GM12873 (cell line): ENCODE data around the gene GTF3C2.

Experiments
- TF ChIP-seq, protein P1 (sequence below): IDR thresholded peaks from 2 replicates; pipeline ENCODE4 v1.5.1; 2012; ENCODE audit warnings: low read depth, mild to moderate bottlenecking, moderate library complexity, low read length, control low read depth; ENCODE audit not compliant: insufficient read depth; ENCODE audit errors: missing control alignments

The GTF3C2 gene

DNA sequence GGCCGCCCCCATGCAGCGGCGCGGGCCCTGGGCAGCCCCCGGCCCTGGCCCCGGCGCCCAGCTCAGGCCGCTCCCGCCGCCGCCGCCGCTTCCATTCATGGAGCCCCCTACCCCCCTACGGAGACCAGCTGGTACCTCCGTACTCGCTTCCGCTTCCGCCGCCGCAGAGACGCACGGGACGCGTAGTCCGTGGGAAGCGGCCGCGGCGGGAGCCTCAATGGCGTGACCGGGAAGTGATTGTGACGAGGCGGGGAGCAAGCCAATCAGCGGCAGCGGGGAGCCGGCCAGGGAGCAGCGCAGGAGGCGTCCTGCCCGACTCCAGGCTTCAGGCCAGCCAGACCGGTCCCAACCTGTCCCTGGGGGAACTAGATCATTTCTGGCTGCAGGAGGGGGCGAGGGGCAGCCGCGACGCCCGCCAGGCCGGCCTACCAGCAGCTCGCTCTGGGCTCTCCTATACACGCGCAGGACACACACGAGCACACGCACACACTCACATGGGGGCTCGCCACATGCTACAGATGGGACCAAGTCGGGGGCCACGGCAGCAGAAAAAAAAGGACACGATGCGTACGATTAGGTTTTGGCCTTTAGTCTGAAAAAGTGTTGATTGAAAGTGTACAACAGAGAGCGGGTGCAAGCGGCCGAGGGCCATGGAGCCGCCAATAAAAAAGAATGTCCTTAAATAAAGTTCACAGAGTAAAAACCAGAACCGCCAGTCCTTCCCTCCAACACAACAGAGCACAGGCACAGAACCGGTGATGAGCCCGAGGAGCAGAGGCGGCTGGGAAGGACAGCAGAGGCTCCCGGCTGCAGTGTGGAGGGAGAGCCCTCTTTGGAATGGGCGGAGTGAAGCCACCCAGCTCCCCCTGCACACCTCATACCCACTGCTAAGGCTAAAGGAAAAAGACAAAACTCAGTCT is 24.3 kb upstream of the GTF3C2 start, which contains the start of gene ZNF513:
Gene ZNF513, minus strand, starts transcription at position 109 of the 920 bp plus-strand sequence. CDS start 208 bp downstream, outside the sequence.
- TF ChIP-seq, protein P1, sequence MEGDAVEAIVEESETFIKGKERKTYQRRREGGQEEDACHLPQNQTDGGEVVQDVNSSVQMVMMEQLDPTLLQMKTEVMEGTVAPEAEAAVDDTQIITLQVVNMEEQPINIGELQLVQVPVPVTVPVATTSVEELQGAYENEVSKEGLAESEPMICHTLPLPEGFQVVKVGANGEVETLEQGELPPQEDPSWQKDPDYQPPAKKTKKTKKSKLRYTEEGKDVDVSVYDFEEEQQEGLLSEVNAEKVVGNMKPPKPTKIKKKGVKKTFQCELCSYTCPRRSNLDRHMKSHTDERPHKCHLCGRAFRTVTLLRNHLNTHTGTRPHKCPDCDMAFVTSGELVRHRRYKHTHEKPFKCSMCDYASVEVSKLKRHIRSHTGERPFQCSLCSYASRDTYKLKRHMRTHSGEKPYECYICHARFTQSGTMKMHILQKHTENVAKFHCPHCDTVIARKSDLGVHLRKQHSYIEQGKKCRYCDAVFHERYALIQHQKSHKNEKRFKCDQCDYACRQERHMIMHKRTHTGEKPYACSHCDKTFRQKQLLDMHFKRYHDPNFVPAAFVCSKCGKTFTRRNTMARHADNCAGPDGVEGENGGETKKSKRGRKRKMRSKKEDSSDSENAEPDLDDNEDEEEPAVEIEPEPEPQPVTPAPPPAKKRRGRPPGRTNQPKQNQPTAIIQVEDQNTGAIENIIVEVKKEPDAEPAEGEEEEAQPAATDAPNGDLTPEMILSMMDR, result no peak

DNA sequence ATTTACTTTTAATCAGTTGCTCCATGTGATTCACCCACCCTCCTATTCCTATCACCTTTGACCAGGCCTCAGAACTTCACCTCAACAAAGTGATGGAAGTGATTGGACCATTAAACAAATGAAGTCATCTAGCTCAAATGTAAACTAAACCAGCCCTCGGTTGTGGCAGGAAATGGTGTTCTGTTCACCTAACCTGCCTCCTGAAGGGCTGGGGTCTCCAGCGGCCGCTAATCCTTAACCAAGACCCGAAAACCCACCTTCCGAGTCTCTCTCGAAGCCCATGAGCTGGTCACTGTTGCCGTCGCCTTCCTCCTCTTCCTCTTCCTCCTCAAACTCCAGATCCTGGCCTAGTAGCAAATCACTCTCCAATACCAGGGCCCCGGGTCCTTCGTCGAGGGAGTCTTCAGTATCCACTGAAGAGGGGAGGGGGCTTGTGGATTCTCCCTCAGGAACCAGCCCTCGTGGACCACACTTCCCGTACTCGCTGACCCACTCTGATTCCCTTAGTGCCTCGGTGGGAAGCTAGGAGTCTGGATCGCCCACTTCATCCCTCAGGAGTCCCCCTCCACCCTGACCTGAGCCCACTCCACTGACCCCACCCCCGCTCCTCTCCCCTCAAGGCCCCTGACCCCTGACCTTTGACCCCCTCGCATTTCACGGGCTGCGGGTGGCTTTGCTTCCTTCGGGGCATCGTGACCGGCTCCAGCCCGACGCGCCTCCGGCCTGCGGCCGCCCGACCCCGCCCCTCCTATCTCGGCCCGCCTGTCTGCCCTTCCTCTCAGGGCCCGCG is 23.5 kb upstream of the GTF3C2 start:
- TF ChIP-seq, protein P1, result no peak

DNA sequence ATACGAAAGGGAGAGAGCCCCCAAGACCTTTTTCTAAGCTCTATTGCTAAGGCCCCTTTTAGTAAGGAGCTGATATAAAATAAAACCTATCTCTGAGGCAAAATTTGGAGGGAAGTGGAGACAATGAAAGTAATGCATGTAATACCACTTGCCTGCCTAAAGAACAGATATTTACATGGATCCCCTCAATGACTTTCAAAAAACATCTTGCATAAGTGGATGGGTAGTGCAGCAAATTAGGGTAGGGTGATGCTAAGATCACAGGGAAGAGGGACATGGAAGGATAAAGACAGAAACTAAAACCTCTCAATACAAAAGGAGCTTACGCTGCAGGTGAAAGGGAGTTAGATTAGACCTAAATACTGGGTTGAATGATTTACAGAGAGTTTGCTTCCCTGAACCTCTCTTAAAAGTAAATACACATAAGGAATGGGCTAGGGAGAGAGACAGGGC is 22.8 kb upstream of the GTF3C2 start:
- TF ChIP-seq, protein P1, result no peak

DNA sequence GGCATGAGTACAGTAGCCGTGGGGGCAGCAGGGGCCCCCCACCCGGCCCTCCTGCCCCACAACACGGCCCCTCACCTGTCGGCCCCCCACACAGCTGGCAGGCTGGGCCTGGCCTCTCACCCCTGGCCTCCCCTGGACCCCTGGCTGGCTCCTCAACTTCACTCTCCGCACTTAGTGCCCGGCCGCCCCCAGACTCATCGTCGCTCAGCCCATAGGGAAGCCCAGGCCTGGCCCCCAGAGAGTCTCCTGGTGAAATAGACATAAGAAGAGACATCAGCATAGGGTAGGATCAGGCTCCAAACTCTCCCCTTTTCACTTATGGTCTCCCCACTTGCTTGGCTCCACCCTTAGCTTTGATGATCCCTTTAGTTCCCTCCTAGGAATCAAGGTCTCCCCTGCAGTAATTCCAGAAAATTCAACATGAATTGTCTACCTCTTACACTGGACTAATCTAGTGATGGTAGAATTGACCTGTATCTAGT is 22.3 kb upstream of the GTF3C2 start:
- TF ChIP-seq, protein P1, result no peak

DNA sequence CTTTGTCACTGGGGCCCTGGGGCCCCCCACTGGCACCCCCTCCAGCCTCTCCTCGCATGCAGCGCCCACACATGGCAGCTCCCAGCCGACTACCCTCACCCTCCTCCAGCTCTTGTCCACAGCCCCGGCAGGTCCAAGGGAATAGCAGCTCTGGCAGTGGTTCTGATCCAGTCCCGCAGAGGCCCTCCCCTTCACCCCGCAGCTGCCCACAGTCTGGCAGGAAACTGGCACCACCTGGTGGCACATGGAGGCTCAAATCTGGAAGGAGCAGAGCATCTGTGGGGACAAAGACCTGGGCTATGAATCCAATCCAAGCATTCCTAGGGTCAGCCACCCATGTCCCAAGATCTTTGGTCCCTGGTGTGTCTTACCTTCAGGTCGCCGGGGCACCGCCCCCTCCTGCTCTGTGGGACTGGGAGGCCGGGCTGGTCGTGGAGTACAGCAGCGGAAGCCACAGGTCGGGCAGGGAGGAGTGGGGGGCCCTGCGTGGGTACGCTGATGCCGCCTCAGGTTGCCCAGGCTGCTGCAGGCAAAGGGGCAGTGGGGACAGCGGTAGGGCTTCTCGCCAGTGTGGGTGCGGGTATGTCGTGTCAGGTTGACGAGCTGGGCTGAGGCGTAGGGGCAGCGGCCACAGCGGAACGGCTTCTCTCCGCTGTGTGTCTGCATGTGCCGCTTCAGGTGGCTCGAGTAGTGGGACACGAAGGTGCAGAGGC is 21.7 kb upstream of the GTF3C2 start:
- TF ChIP-seq, protein P1, result peak; percentile 21

DNA sequence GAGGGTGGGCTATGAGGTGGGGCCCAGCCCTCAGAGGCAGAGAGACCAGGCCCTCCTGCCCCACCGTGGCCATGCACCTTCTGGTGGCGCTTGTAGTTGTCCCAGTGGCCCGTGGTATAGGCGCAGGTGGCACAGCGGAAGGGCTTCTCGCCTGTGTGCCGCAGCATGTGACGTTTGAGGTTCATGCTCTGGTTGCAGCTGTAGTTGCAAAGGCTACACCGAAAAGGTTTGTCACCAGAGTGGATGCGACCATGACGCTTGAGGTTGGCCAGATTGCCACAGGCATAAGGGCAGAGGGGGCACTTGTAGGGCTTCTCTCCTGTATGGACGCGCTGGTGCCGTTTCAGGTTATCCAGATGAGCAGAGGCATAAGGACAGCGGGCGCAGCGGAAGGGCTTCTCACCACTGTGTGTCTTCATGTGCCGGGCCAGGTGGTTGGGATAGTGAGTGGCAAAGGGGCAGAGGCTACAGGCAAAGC is 21.1 kb upstream of the GTF3C2 start:
- TF ChIP-seq, protein P1, result no peak
